ENCODE measurements around the gene SLC1A3.

SLC1A3 gene

DNA sequence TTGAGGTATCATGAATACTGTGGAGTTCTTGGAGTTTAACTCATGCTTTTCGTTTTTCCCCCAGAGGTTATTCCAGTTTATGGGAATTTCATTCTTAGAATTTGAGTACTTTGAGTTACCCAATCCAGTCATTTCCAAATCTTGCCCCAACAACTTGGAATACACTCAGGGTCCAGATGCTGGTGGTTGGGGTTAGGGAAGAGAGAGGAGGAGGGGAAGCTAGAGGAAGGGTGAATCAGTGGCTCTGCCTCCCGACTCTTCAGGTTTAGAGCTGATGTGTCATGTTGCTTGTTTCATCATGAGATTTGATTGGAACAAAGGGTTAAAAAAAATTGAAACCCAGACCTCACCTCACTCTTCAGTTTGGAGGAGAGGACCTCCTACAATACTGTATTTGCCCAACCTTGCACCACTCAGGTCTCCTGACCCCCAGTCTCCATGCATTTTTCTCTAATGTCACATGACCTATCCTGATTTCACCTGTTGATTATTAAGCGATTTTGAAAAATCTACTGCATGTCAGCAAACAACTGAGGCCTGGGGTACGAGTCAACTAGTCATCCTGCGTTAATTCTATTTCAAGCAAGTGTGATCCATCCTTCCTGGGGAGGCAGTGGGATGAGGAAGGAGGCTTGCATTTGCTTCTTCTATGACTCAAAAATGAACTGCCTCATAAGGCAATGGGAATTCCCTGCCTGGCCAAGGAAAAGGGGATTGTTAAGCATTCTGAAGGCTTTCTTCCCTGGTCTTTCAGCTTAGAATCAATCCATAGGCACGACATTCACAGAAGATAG lies 6.2 kb upstream of the SLC1A3 start:
- no peak for DNase-seq (ENCODE audit: low read depth)
- no peak overlapping the region for H3K4me3 ChIP-seq (ENCODE audit: low read length)
- no peak for TF ChIP-seq CTCF (conservative IDR thresholded peaks at IDR 0.05; ENCODE audit: low read depth, low read length)

DNA sequence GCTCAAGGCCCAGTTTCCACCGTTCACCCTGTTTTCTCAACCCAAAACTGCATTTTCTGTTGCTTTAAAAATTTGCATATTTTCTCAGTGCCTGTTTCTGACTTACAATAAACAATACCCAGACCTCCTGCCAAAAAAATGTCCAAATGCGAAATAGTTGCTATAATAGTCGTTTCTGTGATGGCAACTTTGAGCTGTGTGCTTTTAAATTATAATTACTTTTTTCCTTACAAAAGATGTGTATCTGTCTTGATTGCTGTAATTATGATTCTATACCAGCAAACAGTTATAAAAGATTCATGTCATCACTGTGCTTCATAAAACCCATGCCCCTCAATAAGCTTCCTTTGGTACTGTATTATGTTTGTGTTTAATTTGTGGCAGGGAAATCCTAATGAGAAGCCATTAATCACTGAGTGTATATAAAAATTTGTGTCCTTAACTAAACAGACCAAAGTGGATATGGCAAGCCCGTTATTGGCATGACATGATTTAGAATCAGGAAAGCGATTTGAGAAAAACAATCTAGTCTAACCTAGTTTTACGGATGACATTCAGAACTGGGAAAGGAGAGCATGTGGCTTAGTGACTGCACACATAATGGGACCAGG lies 5.4 kb upstream of the SLC1A3 start:
- no peak for DNase-seq (ENCODE audit: low read depth)
- H3K4me3 ChIP-seq (ENCODE audit: low read length), result no peak overlapping the region

GRCh38 chr5:36602704-36603321 lies 3.6 kb upstream of the SLC1A3 start:
- TF ChIP-seq CTCF (conservative IDR thresholded peaks at IDR 0.05; ENCODE audit: low read depth, low read length), result no peak
- DNase-seq (ENCODE audit: low read depth), result no peak
- no peak overlapping the region for H3K4me3 ChIP-seq (ENCODE audit: low read length)

More for the DNA sequence above, 5.4 kb upstream of the SLC1A3 start:
- TF ChIP-seq CTCF (conservative IDR thresholded peaks at IDR 0.05; ENCODE audit: low read depth, low read length), result no peak

GRCh38 chr5:36605241-36605640 lies 1.2 kb upstream of the SLC1A3 start:
- TF ChIP-seq CTCF (conservative IDR thresholded peaks at IDR 0.05; ENCODE audit: low read depth, low read length), result no peak
- no peak overlapping the region for H3K4me3 ChIP-seq (ENCODE audit: low read length)
- no peak for DNase-seq (ENCODE audit: low read depth)

GRCh38 chr5:36606036-36606427 lies 374 bp upstream of the SLC1A3 start:
- H3K4me3 ChIP-seq (ENCODE audit: low read length), result peak overlapping the region; percentile 72
- TF ChIP-seq CTCF (conservative IDR thresholded peaks at IDR 0.05; ENCODE audit: low read depth, low read length), result no peak
- DNase-seq (ENCODE audit: low read depth), result no peak

DNA sequence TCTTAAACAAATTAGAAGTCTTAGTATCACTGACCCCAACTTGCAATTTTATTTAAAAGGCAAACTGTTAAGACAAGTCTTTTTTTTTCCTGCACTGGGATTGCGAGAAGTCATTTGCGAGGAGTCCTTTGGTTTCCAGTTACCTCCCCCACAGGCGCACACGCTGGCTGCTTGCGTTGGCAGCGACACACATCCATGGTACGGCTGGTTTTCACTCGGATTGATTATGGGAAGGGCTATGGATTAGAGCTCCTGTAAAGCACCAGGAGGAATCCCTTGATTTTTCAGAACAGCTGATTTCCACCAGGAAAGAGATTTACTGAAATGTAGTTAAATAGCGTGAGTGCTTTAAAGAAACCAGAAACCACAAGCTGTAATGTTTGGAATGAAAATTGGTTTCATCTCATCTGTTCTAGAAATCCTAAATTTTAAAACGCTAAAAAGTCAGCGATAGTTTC lies 737 bp downstream of the SLC1A3 start:
- peak; percentile 23 for DNase-seq (ENCODE audit: low read depth)
- peak overlapping the region; percentile 72 for H3K4me3 ChIP-seq (ENCODE audit: low read length)
- TF ChIP-seq CTCF (conservative IDR thresholded peaks at IDR 0.05; ENCODE audit: low read depth, low read length), result no peak
